ENCODE data around the gene SEMA4G.

DNA sequence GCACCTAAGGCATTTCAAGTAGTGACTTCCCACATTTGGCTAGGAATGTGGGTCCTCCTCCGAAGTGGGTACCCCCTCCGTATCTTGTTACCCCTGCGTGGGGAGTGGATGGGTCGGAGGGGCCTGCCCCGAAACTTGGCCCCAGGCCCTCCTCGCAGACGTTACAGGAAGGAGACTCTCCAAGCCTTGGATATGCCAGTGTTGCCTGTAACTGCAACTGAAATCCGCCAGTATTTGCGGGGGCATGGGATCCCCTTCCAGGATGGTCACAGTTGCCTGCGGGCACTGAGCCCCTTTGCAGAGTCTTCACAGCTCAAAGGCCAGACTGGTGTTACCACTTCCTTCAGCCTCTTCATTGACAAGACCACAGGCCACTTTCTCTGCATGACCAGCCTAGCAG is 18.9 kb downstream of the SEMA4G start:
- TF ChIP-seq EP300 (conservative IDR thresholded peaks at IDR 0.05; ENCODE audit: poor library complexity, severe bottlenecking) (no peak), EZH2 (IDR thresholded peaks at IDR 0.05; ENCODE audit: borderline replicate concordance, insufficient read depth, low read length, poor library complexity, severe bottlenecking) (no peak), RAD21 (conservative IDR thresholded peaks at IDR 0.05) (no peak), POLR2AphosphoS5 (IDR thresholded peaks at IDR 0.05) (no peak), TAF1 (IDR thresholded peaks at IDR 0.05; ENCODE audit: low read depth) (no peak)
- TF ChIP-seq, protein P1, sequence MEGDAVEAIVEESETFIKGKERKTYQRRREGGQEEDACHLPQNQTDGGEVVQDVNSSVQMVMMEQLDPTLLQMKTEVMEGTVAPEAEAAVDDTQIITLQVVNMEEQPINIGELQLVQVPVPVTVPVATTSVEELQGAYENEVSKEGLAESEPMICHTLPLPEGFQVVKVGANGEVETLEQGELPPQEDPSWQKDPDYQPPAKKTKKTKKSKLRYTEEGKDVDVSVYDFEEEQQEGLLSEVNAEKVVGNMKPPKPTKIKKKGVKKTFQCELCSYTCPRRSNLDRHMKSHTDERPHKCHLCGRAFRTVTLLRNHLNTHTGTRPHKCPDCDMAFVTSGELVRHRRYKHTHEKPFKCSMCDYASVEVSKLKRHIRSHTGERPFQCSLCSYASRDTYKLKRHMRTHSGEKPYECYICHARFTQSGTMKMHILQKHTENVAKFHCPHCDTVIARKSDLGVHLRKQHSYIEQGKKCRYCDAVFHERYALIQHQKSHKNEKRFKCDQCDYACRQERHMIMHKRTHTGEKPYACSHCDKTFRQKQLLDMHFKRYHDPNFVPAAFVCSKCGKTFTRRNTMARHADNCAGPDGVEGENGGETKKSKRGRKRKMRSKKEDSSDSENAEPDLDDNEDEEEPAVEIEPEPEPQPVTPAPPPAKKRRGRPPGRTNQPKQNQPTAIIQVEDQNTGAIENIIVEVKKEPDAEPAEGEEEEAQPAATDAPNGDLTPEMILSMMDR (IDR thresholded peaks at IDR 0.05; ENCODE audit: poor library complexity, severe bottlenecking) = no peak
- TF ChIP-seq, protein P2, sequence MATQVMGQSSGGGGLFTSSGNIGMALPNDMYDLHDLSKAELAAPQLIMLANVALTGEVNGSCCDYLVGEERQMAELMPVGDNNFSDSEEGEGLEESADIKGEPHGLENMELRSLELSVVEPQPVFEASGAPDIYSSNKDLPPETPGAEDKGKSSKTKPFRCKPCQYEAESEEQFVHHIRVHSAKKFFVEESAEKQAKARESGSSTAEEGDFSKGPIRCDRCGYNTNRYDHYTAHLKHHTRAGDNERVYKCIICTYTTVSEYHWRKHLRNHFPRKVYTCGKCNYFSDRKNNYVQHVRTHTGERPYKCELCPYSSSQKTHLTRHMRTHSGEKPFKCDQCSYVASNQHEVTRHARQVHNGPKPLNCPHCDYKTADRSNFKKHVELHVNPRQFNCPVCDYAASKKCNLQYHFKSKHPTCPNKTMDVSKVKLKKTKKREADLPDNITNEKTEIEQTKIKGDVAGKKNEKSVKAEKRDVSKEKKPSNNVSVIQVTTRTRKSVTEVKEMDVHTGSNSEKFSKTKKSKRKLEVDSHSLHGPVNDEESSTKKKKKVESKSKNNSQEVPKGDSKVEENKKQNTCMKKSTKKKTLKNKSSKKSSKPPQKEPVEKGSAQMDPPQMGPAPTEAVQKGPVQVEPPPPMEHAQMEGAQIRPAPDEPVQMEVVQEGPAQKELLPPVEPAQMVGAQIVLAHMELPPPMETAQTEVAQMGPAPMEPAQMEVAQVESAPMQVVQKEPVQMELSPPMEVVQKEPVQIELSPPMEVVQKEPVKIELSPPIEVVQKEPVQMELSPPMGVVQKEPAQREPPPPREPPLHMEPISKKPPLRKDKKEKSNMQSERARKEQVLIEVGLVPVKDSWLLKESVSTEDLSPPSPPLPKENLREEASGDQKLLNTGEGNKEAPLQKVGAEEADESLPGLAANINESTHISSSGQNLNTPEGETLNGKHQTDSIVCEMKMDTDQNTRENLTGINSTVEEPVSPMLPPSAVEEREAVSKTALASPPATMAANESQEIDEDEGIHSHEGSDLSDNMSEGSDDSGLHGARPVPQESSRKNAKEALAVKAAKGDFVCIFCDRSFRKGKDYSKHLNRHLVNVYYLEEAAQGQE (IDR thresholded peaks at IDR 0.05; ENCODE audit: borderline replicate concordance) = no peak
